ENCODE results near the gene C2orf76. TPM values are rescaled to one million over a fixed set of nuclear protein-coding genes. Genes with fewer than 3 reads are reported as not detected.
"Not testable (repeated sequence)": the region's sequence is repeated elsewhere in the genome, so short reads cannot be mapped to it uniquely, and the experiment has no call there.

C2orf76 gene
- total RNA-seq, 4 donors from 2014 or later, result 8.7 to 14.6 (median 11.2) TPM

DNA sequence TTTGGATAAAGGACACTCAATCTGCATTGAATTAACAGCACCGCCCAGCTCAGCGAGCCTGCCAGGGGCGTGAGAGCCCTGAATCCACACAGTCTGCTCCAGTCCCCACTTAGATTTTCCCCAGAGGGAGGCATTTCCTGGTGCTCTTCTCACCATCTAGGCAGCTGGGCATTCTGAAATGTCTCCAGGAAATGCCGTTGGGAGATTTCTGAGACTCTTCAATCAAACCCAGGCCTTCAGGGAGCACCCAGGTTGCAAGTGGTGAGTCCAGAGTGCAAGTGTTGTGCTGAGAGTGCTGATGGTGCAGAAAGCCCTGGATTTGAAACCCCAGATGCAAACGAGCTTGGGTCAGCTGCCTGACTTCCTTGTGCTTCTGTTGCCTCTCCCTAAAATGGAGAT is 41.6 kb upstream of the C2orf76 start:
- H3K36me3 ChIP-seq, result no peaks in the 10 kb centered on the region
- intact Hi-C loops (cut with DNase I), result no loop called here
- H3K27ac ChIP-seq (replicated peaks in 1 of 4), result no peak overlapping the region
- H3K4me1 ChIP-seq, result peaks cover 0 to 6% (median 0%) of the 10 kb centered on the region in 4 donors
- no peak overlapping the region for H3K4me3 ChIP-seq
- TF ChIP-seq, protein P1, sequence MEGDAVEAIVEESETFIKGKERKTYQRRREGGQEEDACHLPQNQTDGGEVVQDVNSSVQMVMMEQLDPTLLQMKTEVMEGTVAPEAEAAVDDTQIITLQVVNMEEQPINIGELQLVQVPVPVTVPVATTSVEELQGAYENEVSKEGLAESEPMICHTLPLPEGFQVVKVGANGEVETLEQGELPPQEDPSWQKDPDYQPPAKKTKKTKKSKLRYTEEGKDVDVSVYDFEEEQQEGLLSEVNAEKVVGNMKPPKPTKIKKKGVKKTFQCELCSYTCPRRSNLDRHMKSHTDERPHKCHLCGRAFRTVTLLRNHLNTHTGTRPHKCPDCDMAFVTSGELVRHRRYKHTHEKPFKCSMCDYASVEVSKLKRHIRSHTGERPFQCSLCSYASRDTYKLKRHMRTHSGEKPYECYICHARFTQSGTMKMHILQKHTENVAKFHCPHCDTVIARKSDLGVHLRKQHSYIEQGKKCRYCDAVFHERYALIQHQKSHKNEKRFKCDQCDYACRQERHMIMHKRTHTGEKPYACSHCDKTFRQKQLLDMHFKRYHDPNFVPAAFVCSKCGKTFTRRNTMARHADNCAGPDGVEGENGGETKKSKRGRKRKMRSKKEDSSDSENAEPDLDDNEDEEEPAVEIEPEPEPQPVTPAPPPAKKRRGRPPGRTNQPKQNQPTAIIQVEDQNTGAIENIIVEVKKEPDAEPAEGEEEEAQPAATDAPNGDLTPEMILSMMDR (IDR thresholded peaks at IDR 0.05), result no peak
- TF ChIP-seq POLR2A (IDR thresholded peaks at IDR 0.05; ENCODE audit: low read depth), result no peak
- no peak for TF ChIP-seq POLR2AphosphoS5 (IDR thresholded peaks at IDR 0.05)
- no peak for TF ChIP-seq EP300 (IDR thresholded peaks at IDR 0.05)
- 68% methylated on average over 5 of the region's 5 CpGs for WGBS
- DNase-seq (ENCODE audit: extremely low spot score), result no peak
- H3K9me3 ChIP-seq, result no peaks in the 10 kb centered on the region
- H3K27me3 ChIP-seq, result peaks cover 0 to 14% (median 0%) of the 10 kb centered on the region in 4 donors

DNA sequence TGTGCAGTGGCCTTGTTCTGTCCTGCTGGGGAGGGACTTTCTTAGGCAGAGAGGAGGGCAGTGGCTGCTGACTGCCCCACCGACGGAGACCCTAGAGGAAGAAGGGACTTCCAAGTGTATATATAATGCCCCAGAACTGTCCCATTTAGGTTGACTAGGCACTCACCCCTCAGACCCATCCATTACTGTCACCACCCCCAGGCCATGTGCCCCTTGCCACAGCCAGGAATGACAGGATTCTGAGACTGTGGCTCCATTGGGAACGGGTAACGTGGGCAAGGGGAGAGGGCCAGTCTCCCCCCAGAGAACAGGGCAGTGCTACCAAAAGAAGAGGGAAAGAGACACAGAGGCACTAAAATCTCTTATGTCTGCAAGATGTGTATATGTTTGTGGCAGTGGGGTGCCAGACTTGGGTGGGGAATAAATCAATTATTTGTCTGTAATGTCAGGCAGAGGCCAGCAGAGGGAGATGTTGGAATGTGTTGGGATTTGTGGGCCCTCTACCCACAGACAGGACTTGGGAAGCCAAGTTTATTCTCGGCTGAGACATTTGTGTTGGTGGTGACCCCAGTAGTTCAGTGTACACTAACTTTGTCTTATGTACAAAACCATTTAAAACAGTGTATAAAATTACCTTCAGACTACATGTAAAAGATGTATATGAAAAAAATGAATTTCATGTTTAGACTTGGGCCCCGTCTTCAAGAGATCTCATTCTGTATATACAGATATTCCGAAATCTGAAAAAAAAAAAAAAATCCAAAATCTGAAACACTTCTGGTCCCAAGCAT is 41.0 kb upstream of the C2orf76 start:
- no peaks in the 10 kb centered on the region for H3K36me3 ChIP-seq
- H3K4me3 ChIP-seq, result no peak overlapping the region
- 62% methylated on average over 5 of the region's 7 CpGs for WGBS
- intact Hi-C loops (cut with DNase I), result loop anchor here (1.0 kb wide), 1 partner anchor 69 kb away; no protein-coding TSS in a partner anchor
- H3K4me1 ChIP-seq, result peaks cover 0 to 6% (median 2%) of the 10 kb centered on the region in 4 donors
- H3K9me3 ChIP-seq, result no peaks in the 10 kb centered on the region
- H3K27ac ChIP-seq (replicated peaks in 1 of 4), result no peak overlapping the region
- peaks cover 0 to 14% (median 0%) of the 10 kb centered on the region in 4 donors for H3K27me3 ChIP-seq
- no peak for TF ChIP-seq EP300 (IDR thresholded peaks at IDR 0.05)
- TF ChIP-seq, protein P1 (IDR thresholded peaks at IDR 0.05), result peak; percentile 78 to 82 (median 80)
- DNase-seq (ENCODE audit: extremely low spot score), result no peak

DNA sequence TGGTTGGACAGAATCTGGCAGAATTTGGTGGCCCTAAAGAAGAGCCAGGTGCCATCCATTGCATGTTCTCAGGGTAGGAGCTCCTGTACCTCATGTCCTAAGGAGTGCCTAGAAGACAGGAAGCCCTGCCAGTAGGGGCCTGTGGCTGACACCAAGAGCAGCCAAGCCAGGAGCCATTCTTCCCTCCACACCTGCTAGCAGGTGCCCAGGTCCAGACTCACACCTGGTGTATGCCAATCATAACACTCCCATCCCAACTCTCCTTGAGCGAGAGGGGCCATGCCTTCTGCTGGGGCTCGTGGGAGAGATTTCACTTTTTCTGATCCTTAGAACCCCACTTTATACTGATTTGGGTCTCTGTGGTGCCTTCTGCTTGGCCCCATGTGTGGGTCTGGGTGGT is 38.5 kb upstream of the C2orf76 start:
- no peak for DNase-seq (ENCODE audit: extremely low spot score)
- Histone ChIP-seq H3K4me1 (peaks cover 0 to 6% (median 2%) of the 10 kb centered on the region in 4 donors), H3K36me3 (no peaks in the 10 kb centered on the region), H3K27me3 (peaks cover 0 to 14% (median 0%) of the 10 kb centered on the region in 4 donors), H3K4me3 (no peak overlapping the region), H3K9me3 (no peaks in the 10 kb centered on the region), H3K27ac (replicated peaks in 1 of 4) (no peak overlapping the region)
- TF ChIP-seq EP300 (IDR thresholded peaks at IDR 0.05) (no peak), POLR2AphosphoS5 (IDR thresholded peaks at IDR 0.05) (no peak), POLR2A (IDR thresholded peaks at IDR 0.05; ENCODE audit: low read depth) (no peak)
- TF ChIP-seq, protein P1 (IDR thresholded peaks at IDR 0.05), result no peak
- 100% methylated on average over 2 of the region's 2 CpGs for whole genome bisulfite sequencing
- intact Hi-C loops (cut with DNase I), result no loop called here

DNA sequence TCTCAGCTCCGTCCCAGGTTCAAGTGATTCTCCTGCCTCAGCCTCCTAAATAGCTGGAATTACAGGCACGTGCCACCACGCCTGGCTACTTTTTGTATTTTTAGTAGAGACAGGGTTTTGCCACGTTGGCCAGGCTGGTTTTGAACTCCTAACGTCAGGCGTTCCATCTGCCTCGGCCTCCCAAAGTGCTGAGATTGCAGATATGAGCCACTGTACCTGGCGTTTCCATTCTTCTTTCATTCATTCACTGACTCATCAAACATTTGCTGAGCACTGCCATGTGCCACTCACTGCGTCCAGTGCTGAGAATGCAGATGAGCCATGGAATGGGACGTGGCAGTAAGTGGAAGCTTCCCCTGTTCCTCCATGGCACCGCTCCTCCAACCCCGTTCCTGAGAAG is 37.0 kb upstream of the C2orf76 start:
- H3K36me3 ChIP-seq; H3K4me3 ChIP-seq; H3K27ac ChIP-seq (replicated peaks in 1 of 4); H3K4me1 ChIP-seq; H3K9me3 ChIP-seq; intact Hi-C loops (cut with DNase I); DNase-seq (ENCODE audit: extremely low spot score): not testable (repeated sequence)
- peaks cover 0 to 14% (median 0%) of the 10 kb centered on the region in 4 donors for H3K27me3 ChIP-seq
- WGBS, result 87% methylated on average over 12 of the region's 12 CpGs

DNA sequence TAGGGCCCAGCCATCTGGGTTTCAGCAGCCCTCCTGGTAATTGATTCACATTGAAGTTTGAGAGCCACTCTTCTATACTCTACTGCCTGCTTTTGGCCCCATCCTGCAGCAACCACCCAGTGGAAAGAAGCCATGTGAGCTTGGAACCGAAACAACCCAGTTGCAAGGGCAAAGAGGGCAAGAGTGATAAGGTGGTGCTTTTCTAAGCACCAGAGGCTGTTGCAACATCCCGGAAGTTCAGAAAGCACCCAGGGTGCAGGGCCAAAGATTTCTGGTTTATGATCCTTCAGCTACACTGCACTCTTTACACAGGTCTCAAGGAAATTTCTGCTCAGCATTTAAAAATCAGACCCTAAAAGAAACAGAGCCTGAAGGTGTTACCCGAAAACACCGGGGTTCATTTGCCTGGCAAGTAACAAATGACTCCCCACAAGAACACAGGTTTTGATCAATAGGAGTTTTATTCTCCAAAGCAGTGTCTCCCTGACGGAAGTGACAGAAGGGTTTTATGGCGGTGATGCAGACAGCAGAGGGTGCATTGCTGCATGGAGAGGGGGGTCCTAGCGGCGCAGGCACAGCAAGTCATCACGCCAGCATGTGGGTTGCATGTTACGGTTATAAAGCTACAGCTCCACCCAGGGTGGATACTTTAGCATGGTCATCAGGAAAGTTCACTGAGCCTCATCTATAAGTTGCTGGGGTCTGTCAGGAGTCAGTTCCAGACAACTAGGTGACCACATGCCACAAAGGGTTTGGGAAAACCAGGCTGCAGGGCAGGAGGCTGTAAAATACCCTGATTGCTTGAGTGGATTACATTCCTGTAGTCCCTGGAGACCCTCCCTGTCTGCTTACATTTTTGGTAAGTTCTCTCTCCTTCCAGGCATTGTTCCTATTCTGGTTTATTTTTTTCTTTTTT is 36.3 kb upstream of the C2orf76 start:
- peaks cover 0 to 14% (median 0%) of the 10 kb centered on the region in 4 donors for H3K27me3 ChIP-seq
- no peak overlapping the region for H3K27ac ChIP-seq (replicated peaks in 1 of 4)
- TF ChIP-seq POLR2A (IDR thresholded peaks at IDR 0.05; ENCODE audit: low read depth) (no peak), EP300 (IDR thresholded peaks at IDR 0.05) (no peak), POLR2AphosphoS5 (IDR thresholded peaks at IDR 0.05) (no peak)
- TF ChIP-seq, protein P1 (IDR thresholded peaks at IDR 0.05), result no peak
- intact Hi-C loops (cut with DNase I), result no loop called here
- 81% methylated on average over 10 of the region's 10 CpGs for WGBS
- no peaks in the 10 kb centered on the region for H3K9me3 ChIP-seq
- H3K36me3 ChIP-seq, result no peaks in the 10 kb centered on the region
- DNase-seq (ENCODE audit: extremely low spot score), result no peak
- peaks cover 0 to 3% (median 1%) of the 10 kb centered on the region in 4 donors for H3K4me1 ChIP-seq
- H3K4me3 ChIP-seq, result no peak overlapping the region

Data from esophagus muscularis mucosa (tissue), 4 donors.